KMS-11 (cell line): ENCODE data around the gene IGFBP4.

Source experiments
- H2AFZ ChIP-seq: fragments of 200-600 bp; sonication (generic); 2 replicates; pipeline ENCODE4 v1.6.1; 2016; ENCODE audit warnings: antibody characterized with exemption, mixed run types, low read depth
- H3K27ac ChIP-seq: fragments of 200-600 bp; sonication (generic); 2 replicates; pipeline ENCODE4 v1.6.1; 2016; ENCODE audit warnings: mild to moderate bottlenecking, mixed run types
- H3K27me3 ChIP-seq: fragments of 200-600 bp; sonication (generic); 2 replicates; pipeline ENCODE4 v1.6.1; 2017; ENCODE audit warnings: mild to moderate bottlenecking, low read depth, mixed run types, moderate library complexity; ENCODE audit not compliant: insufficient read depth
- H3K36me3 ChIP-seq: fragments of 200-600 bp; sonication (generic); 2 replicates; pipeline ENCODE4 v1.6.1; 2017; ENCODE audit warnings: mild to moderate bottlenecking, mixed run types; ENCODE audit not compliant: insufficient read depth
- H3K4me1 ChIP-seq: fragments of 200-600 bp; sonication (generic); 2 replicates; pipeline ENCODE4 v1.6.1; 2016; ENCODE audit warnings: mild to moderate bottlenecking, low read depth, mixed run types; ENCODE audit not compliant: poor library complexity, severe bottlenecking
- H3K4me2 ChIP-seq: fragments of 200-600 bp; sonication (generic); 2 replicates; pipeline ENCODE4 v1.7.0; 2016; ENCODE audit warnings: mild to moderate bottlenecking, mixed run types
- H3K4me3 ChIP-seq: fragments of 200-600 bp; sonication (generic); IDR thresholded peaks from 2 replicates; pipeline ENCODE4 v1.6.1; 2017; ENCODE audit warnings: low read depth, low read length, mixed read lengths; ENCODE audit not compliant: insufficient read depth
- H3K79me2 ChIP-seq: fragments of 200-600 bp; sonication (generic); 2 replicates; pipeline ENCODE4 v1.6.1; 2016; ENCODE audit warnings: low read depth, mixed run types; ENCODE audit not compliant: insufficient read depth
- H3K9ac ChIP-seq: fragments of 200-600 bp; sonication (generic); 2 replicates; pipeline ENCODE4 v1.6.1; 2016; ENCODE audit warnings: mild to moderate bottlenecking, mixed run types
- H4K20me1 ChIP-seq: fragments of 200-600 bp; sonication (generic); 2 replicates; pipeline ENCODE4 v1.6.1; 2016; ENCODE audit warnings: mild to moderate bottlenecking, mixed run types; ENCODE audit not compliant: insufficient read depth
- TF ChIP-seq, protein P1 (sequence below): fragments of 200-600 bp; sonication (generic); conservative IDR thresholded peaks from 2 replicates; pipeline ENCODE4 v1.6.1; 2017; ENCODE audit warnings: low read depth, mild to moderate bottlenecking, antibody characterized with exemption, low read length, moderate library complexity, mixed read lengths

Gene IGFBP4

GRCh38 chr17:40501499-40501911, 58.3 kb downstream of the IGFBP4 start, which contains the start of gene TNS4:
TSS of gene TNS4 (minus strand) at chr17:40501623. CDS start at chr17:40496425, 5,198 bp downstream.
- Histone ChIP-seq H3K27ac (no peak within 1 kb of the TSS), H3K9ac (no peak within 1 kb of the TSS), H3K4me3 (no peak within 1 kb of the TSS), H3K27me3 (no peaks in the 10 kb centered on the region; the same call in 1 of the 2 replicates), H3K4me1 (no peaks in the 10 kb centered on the region), H2AFZ (no peak within 1 kb of the TSS), H3K36me3 (no peaks in the 10 kb centered on the region), H3K79me2 (no peaks in the 10 kb centered on the region), H4K20me1 (no peaks in the 10 kb centered on the region), H3K4me2 (no peak within 1 kb of the TSS)
- TF ChIP-seq, protein P1, sequence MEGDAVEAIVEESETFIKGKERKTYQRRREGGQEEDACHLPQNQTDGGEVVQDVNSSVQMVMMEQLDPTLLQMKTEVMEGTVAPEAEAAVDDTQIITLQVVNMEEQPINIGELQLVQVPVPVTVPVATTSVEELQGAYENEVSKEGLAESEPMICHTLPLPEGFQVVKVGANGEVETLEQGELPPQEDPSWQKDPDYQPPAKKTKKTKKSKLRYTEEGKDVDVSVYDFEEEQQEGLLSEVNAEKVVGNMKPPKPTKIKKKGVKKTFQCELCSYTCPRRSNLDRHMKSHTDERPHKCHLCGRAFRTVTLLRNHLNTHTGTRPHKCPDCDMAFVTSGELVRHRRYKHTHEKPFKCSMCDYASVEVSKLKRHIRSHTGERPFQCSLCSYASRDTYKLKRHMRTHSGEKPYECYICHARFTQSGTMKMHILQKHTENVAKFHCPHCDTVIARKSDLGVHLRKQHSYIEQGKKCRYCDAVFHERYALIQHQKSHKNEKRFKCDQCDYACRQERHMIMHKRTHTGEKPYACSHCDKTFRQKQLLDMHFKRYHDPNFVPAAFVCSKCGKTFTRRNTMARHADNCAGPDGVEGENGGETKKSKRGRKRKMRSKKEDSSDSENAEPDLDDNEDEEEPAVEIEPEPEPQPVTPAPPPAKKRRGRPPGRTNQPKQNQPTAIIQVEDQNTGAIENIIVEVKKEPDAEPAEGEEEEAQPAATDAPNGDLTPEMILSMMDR, result no peak

- Histone ChIP-seq H3K4me2 (no peak overlapping the region), H4K20me1 (no peaks in the 10 kb centered on the region), H3K36me3 (no peaks in the 10 kb centered on the region), H3K4me1 (no peaks in the 10 kb centered on the region), H3K4me3 (no peak overlapping the region), H3K79me2 (no peaks in the 10 kb centered on the region), H3K27me3 (no peaks in the 10 kb centered on the region; the same call in 1 of the 2 replicates), H3K9ac (no peak overlapping the region), H2AFZ (no peak overlapping the region), H3K27ac (no peak overlapping the region)
- TF ChIP-seq, protein P1, result no peak
Measured at GRCh38 chr17:40502716-40503115, 59.5 kb downstream of the IGFBP4 start.

- no peak overlapping the region for H2AFZ ChIP-seq
- no peak overlapping the region for H3K4me3 ChIP-seq
- no peak overlapping the region for H3K27ac ChIP-seq
- no peak overlapping the region for H3K9ac ChIP-seq
- no peaks in the 10 kb centered on the region for H3K79me2 ChIP-seq
- TF ChIP-seq, protein P1, result no peak
- no peaks in the 10 kb centered on the region for H4K20me1 ChIP-seq
- H3K4me2 ChIP-seq, result no peak overlapping the region
- H3K27me3 ChIP-seq, result no peaks in the 10 kb centered on the region; the same call in 1 of the 2 replicates
- no peaks in the 10 kb centered on the region for H3K36me3 ChIP-seq
- H3K4me1 ChIP-seq, result no peaks in the 10 kb centered on the region
Measured at GRCh38 chr17:40503154-40503553, 59.9 kb downstream of the IGFBP4 start.

- TF ChIP-seq, protein P1, result no peak
- H2AFZ ChIP-seq, result no peak overlapping the region
- H3K27ac ChIP-seq, result no peak overlapping the region
- no peaks in the 10 kb centered on the region for H3K27me3 ChIP-seq
- no peaks in the 10 kb centered on the region for H4K20me1 ChIP-seq
- H3K9ac ChIP-seq, result no peak overlapping the region
- no peak overlapping the region for H3K4me3 ChIP-seq
- H3K4me1 ChIP-seq, result no peaks in the 10 kb centered on the region
- H3K36me3 ChIP-seq, result no peaks in the 10 kb centered on the region
- H3K79me2 ChIP-seq, result no peaks in the 10 kb centered on the region
- no peak overlapping the region for H3K4me2 ChIP-seq
Measured at GRCh38 chr17:40506786-40507185, 63.5 kb downstream of the IGFBP4 start.
